ENCODE data around the gene ARL2BP.
"Not testable (repeated sequence)": the region's sequence is repeated elsewhere in the genome, so short reads cannot be mapped to it uniquely, and the experiment has no call there.

ARL2BP gene

DNA sequence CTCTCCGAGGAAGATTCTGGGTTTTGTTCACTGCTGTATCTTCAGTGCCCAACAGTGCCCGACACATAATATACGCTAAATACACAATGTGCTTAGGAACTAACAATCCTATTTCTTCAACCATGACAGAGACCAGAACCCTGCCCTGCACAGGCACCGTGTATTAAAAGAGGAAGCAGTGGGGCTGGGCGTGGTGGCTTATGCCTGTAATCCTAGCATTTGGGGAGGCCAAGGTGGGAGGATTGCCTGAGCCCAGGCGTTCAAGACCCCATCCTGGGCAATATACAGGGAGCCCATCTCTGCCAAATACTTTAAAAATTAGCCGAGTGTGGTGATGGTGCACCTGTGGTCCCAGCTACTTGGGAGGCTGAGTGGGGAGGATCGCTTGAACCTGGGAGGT, 19.3 kb downstream of the ARL2BP start:
- peak; percentile 38 for DNase-seq

DNA sequence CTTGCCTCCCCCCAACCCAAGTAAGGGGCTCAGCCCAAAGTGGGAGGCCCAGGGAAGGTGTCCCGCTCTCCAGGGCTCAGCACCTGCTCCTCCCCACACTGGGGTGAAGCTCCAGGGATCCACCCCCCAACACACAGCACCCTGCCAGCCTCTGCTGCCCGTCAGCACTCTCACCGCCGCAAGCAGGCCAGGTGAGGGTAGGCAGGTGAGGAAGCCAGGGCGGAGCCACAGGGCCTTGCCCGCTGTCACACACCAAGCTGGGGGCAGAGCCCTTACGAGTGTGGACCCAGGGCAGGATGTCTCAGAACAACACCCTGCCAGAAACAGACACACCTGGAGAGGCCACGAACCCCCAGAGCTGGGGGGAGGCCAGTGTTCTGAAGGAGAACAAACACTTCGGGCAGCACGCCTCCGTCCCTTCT, 19.9 kb downstream of the ARL2BP start:
- no peak for DNase-seq

GRCh38 chr16:57265850-57266530, 20.9 kb downstream of the ARL2BP start:
- peak; percentile 30 for DNase-seq

GRCh38 chr16:57266531-57267260, 21.6 kb downstream of the ARL2BP start:
- DNase-seq, result peak; percentile 42

DNA sequence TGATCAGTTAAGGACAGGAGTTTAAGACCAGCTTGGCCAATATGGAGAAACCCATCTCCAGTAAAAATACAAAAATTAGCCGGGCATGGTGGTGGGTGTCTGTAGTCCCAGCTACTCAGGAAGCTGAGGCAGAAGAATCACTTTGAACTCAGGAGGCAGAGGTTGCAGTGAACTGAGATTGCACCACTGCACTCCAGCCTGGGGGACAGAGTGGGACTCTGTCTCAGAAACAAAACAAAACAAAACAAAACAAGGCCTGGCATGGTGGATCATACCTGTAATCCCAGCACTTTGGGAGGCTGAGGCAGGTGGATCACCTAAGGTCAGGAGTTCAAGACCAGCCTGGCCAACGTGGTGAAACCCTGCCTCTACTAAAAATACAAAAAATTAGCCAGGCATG, 22.3 kb downstream of the ARL2BP start:
- not testable (repeated sequence) for DNase-seq

DNA sequence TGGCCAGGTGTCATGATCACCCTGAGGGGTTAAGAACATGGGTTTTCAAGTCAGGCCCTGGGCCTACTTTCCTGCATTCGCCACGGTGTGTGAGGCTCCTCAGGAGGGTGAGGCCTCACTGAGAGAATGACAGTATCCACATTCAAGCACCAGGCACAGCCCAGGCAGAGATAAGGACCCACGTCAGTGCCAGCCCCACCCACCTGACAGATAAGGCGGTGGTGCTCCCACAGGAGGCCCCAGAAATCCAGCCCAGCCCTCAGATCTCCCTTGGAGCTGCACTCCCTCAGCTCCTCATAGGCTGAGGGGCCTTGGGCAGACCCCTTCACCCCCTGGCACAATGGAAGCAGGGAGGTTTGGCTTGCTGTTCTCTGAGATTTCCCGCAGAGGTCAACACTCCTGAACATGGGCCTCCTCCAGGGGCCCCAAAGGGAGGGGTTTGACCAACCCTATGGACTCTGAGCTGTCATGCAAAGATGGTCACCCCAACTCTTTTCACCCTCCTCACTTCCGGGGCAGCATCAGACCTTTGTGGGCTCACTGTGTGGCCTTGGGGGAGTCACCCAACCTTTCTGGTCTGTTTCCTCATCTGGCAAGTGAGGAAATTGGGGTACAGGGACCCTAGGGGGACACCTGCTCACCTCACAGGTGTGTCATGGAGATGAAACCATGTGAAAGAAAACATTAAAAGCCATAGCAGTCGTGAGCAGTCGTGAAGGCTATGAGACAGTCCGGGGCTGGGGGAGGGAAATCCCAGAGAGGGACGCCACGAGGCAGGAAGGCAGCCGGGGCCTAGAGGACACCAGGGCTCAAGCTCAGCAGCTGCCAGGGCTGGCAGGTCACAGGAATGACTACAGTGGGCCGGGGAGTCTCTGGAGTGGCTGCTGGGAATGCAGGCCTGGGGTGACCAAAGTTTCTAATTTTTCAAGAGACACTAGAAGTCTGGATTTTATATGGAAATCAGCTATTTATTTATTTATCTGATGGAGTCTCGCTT, 24.0 kb downstream of the ARL2BP start:
- peak; percentile 79 for DNase-seq

GRCh38 chr16:57270221-57271062, 25.4 kb downstream of the ARL2BP start:
- no peak for DNase-seq

DNA sequence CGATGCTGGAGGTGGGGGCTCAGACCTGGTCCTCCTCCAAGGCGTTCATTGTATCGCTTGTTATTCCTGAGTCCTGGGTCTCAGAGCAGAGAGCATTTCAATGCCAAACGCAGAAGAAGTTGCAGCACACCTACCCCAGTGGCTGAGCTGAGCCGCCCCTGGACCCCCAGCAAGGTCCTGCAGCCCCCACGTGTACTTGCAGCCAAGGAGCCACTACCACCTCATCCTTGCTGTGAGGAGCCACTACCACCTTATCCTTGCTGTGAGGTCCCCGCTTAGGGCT, 25.9 kb downstream of the ARL2BP start:
- DNase-seq, result no peak

GRCh38 chr16:57271867-57272495, 26.9 kb downstream of the ARL2BP start:
- DNase-seq, result no peak

DNA sequence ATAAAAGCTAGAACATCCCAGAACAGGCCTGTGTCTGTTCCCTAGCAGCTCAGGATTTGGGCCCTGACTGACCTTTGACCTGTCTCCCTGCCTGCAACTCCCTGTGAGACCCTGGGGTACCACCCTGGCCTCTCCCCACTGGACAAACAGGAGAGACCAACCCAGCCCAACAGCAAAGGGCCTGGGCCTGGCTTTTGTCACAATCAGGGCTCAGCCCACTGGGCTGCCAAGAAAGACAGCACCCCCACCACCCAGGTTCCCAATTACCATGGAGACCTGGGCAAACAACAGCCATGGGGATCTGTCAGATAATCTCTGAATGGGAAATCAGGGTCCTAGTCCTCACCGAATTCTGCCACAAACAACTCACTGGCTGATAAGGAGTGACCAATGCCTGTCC, 28.3 kb downstream of the ARL2BP start:
- DNase-seq, result no peak

DNA sequence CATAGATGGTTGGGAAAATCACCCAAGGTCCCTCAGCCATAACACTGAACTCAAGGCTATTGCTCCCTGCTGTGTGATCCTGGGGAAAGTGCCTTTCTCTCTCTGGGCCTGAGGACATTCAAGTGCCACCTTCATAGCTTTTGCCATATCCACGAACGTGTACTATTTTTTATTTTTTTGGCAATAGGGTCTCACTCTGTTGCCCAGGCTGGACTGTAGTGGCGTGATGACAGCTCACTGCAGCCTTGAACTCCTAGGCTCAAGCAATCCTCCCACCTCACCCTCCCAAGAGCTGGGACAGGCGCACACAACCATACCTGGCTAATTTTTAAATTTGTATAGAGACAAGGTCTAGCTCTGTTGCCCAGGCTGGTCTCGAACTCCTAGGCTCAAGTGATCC, 28.8 kb downstream of the ARL2BP start:
- DNase-seq, result no peak

- not testable (repeated sequence) for DNase-seq
Observed at GRCh38 chr16:57275946-57276345, 30.9 kb downstream of the ARL2BP start.

- no peak for DNase-seq
Observed at GRCh38 chr16:57276596-57276995, 31.5 kb downstream of the ARL2BP start.

- DNase-seq, result peak; percentile 59
Observed at GRCh38 chr16:57277586-57277985, 32.5 kb downstream of the ARL2BP start.

- DNase-seq, result no peak
Observed at GRCh38 chr16:57278494-57278893, 33.4 kb downstream of the ARL2BP start.

GRCh38 chr16:57279780-57280638, 35.0 kb downstream of the ARL2BP start:
- DNase-seq, result no peak

DNA sequence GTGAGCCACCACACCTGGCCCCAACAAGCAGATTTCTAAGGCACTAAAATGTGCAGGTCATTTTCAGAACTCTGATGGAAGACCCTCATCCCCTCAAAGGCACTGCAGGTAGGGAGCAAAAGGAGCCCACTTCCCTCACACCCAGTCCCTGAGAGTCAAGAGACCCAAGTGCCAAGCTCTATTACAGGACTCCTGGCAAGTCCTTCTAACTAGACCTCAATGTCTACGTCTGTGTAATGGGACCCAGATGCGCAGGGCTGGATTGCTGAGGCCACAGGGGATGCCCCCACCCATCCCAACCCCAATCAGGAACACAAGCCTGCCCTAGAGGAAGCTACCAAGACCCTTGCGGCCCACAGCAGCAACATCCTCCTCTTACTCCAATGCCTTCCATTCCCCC, 36.7 kb downstream of the ARL2BP start:
- DNase-seq, result no peak

DNA sequence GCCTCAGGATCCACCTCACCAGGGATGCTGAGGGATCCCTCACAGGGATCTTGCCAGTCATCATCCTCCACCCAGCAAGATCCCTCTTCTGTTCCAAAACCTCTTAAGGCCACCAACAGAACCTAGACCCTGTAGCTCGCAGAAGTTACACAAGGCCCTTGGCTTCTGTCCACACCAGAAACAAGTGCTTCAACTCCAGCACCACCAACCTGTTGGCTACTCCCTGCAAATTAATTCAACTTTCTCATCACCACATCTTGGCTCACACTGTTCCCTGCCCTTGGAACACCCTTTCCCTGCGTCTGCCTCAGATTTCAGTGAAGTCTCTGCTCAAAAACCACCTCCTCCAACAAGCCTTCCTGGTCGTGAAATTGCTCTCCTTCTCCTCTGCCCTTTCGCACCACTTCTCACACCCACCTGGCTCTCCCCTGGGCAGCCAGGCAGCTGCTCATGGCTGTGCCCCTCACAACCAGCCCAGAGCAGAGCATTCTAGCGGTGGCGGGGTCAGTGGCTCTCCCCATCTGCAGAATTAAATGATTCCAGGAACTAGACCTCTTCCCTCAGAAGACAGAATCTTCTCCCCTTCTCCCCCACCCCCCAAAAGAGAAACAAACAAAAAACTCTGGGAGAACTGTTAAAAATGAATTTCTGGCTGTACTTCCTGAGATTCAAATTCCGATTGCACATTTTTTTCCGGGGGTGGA, 37.6 kb downstream of the ARL2BP start:
- no peak for DNase-seq

- no peak for DNase-seq
Observed at GRCh38 chr16:57283214-57283958, 38.3 kb downstream of the ARL2BP start.

- DNase-seq, result no peak
Observed at GRCh38 chr16:57283959-57284208, 38.8 kb downstream of the ARL2BP start.
